ENCODE measurements around the gene TMPO. TPM values are rescaled to one million over a fixed set of nuclear protein-coding genes. Genes with fewer than 3 reads are reported as not detected.

Gene TMPO
- total RNA-seq, 1 experiment from 2014 or later, result 202 TPM

GRCh38 chr12:98592825-98593322 is 77.5 kb downstream of the TMPO start:
- peak overlapping the region; percentile 32 for H3K18ac ChIP-seq (ENCODE audit: insufficient read length, low read depth, low read length)
- H2BK5ac ChIP-seq (ENCODE audit: insufficient read length, low read length), result no peak overlapping the region
- TF ChIP-seq CTCF (conservative IDR thresholded peaks at IDR 0.05), result no peak
- Mint-ChIP-seq H3K4me3 (peak overlapping the region; percentile 90 to 91), H3K9me3 (peaks cover 2% of the 10 kb centered on the region in 2 experiments; a peak in 1 of 5 replicates), H3K36me3 (ENCODE audit: insufficient read depth in 1 of 3, low read depth in 3 of 3) (peaks cover 31 to 37% (median 34%) of the 10 kb centered on the region in 3 experiments), H3K27me3 (ENCODE audit: low read depth) (no peaks in the 10 kb centered on the region), H3K27ac (peak overlapping the region; percentile 63 to 95 (median 78); a peak in 6 of 7 replicates), H3K4me1 (peaks cover 16 to 21% of the 10 kb centered on the region in 2 experiments)
- no peak overlapping the region for H3K27ac ChIP-seq (ENCODE audit: insufficient read length, low read depth, low read length)
- H3T11ph ChIP-seq (ENCODE audit: low read length), result no peak overlapping the region
- no peak overlapping the region for H4K91ac ChIP-seq (ENCODE audit: insufficient read length, low read depth, low read length)
- DNase-seq, result no peak
- H2BK20ac ChIP-seq (ENCODE audit: low read depth, low read length, poor library complexity, severe bottlenecking), result no peak overlapping the region
- H3K27me3 ChIP-seq (ENCODE audit: insufficient read depth, low read length), result no peaks in the 10 kb centered on the region
- H3K4me2 ChIP-seq (ENCODE audit: insufficient read depth, insufficient read length, low read length), result peak overlapping the region; percentile 64
- no peaks in the 10 kb centered on the region for H4K20me1 ChIP-seq (ENCODE audit: control insufficient read depth, insufficient read depth, insufficient read length)
- H3K23ac ChIP-seq (ENCODE audit: insufficient read length, low read depth, low read length), result no peak overlapping the region
- H3K79me1 ChIP-seq (ENCODE audit: insufficient read depth, low read depth, low read length, poor library complexity, severe bottlenecking), result no peaks in the 10 kb centered on the region
- no peak overlapping the region for H2BK12ac ChIP-seq (ENCODE audit: insufficient read length, low read depth, low read length)
- no peak overlapping the region for H2AFZ ChIP-seq (ENCODE audit: low read length)
- no peak overlapping the region for H4K8ac ChIP-seq (replicated peaks; ENCODE audit: insufficient read length, low read depth, low read length)
- no peak overlapping the region for H3K14ac ChIP-seq (ENCODE audit: insufficient read depth, low read length)
- H2AK5ac ChIP-seq (ENCODE audit: insufficient read length, low read length), result no peak overlapping the region
- no CpG with 5 or more reads among the region's 9 CpGs for WGBS (ENCODE audit: extremely low coverage, insufficient read length, low lambda C conversion rate)
- H3K4ac ChIP-seq (ENCODE audit: low read depth, low read length), result no peak overlapping the region
- no peak overlapping the region for H2BK15ac ChIP-seq (ENCODE audit: low read depth, low read length)
- H2BK120ac ChIP-seq (ENCODE audit: low read depth, low read length, poor library complexity, severe bottlenecking), result no peak overlapping the region
- no peaks in the 10 kb centered on the region for H3K4me1 ChIP-seq (ENCODE audit: insufficient read depth, low read length)
- H3K79me2 ChIP-seq (ENCODE audit: insufficient read depth, low read length), result peaks cover 26% of the 10 kb centered on the region; the same call in 1 of the 2 replicates
- H3K23me2 ChIP-seq (ENCODE audit: insufficient read length, low read depth, low read length, poor library complexity, severe bottlenecking), result peaks cover 3% of the 10 kb centered on the region
- no peak overlapping the region for H3K56ac ChIP-seq (ENCODE audit: insufficient read length, low read depth, low read length)
- H4K5ac ChIP-seq (ENCODE audit: insufficient read length, low read depth, low read length), result no peak overlapping the region
- peak overlapping the region; percentile 59 for H3K9ac ChIP-seq (ENCODE audit: extremely low read depth, insufficient read length, low read length)
- no peaks in the 10 kb centered on the region for H3K9me3 ChIP-seq (ENCODE audit: control insufficient read depth, low read depth, low read length)
